ENCODE measurements around the gene GGTLC1. TPM values are rescaled to one million over a fixed set of nuclear protein-coding genes. Genes with fewer than 3 reads are reported as not detected.
A peak's percentile ranks its signal among the peaks of the same experiment; 100 is the strongest.

Gene GGTLC1
- total RNA-seq, 2 donors from 2014 or later, result not detected

GRCh38 chr20:23974966-23975365 lies 13.6 kb downstream of the GGTLC1 start:
- intact Hi-C loops (cut with DNase I, micrococcal nuclease), result no loop called here

GRCh38 chr20:23971310-23971709 lies 17.3 kb downstream of the GGTLC1 start:
- DNase-seq (no peak), ATAC-seq (no peak)
- intact Hi-C loops (cut with DNase I, micrococcal nuclease), result no loop called here

More at GRCh38 chr20:23974966-23975365, 13.6 kb downstream of the GGTLC1 start:
- ATAC-seq, result no peak
- DNase-seq, result no peak

- intact Hi-C loops (cut with DNase I, micrococcal nuclease), result no loop called here
- ATAC-seq (no peak), DNase-seq (no peak)
Observed at GRCh38 chr20:23970049-23970448, 18.5 kb downstream of the GGTLC1 start.

GRCh38 chr20:23967616-23967979 lies 21.0 kb downstream of the GGTLC1 start:
- DNase-seq, result no peak
- intact Hi-C loops (cut with DNase I, micrococcal nuclease), result no loop called here
- ATAC-seq, result no peak

- intact Hi-C loops (cut with DNase I, micrococcal nuclease), result no loop called here
- no peak for ATAC-seq
- DNase-seq, result no peak
Observed at GRCh38 chr20:23966927-23967615, 21.5 kb downstream of the GGTLC1 start.

GRCh38 chr20:23966298-23966697 lies 22.3 kb downstream of the GGTLC1 start:
- ATAC-seq, result no peak
- intact Hi-C loops (cut with DNase I, micrococcal nuclease), result no loop called here
- DNase-seq, result no peak

GRCh38 chr20:23963941-23964340 lies 24.6 kb downstream of the GGTLC1 start:
- DNase-seq (no peak), ATAC-seq (no peak)
- intact Hi-C loops (cut with DNase I, micrococcal nuclease), result no loop called here

GRCh38 chr20:23962272-23962671 lies 26.3 kb downstream of the GGTLC1 start:
- no peak for DNase-seq
- no peak for ATAC-seq
- intact Hi-C loops (cut with DNase I, micrococcal nuclease), result no loop called here

GRCh38 chr20:23959054-23959453 lies 29.5 kb downstream of the GGTLC1 start:
- DNase-seq, result no peak
- ATAC-seq, result no peak
- intact Hi-C loops (cut with DNase I, micrococcal nuclease), result no loop called here

GRCh38 chr20:23955896-23956295 lies 32.7 kb downstream of the GGTLC1 start:
- intact Hi-C loops (cut with DNase I, micrococcal nuclease), result no loop called here

GRCh38 chr20:23954008-23954745 lies 34.4 kb downstream of the GGTLC1 start:
- DNase-seq (no peak), ATAC-seq (no peak)
- intact Hi-C loops (cut with DNase I, micrococcal nuclease), result no loop called here

More at GRCh38 chr20:23955896-23956295, 32.7 kb downstream of the GGTLC1 start:
- no peak for ATAC-seq
- DNase-seq, result no peak

GRCh38 chr20:23946206-23946605 lies 42.4 kb downstream of the GGTLC1 start:
- intact Hi-C loops (cut with DNase I, micrococcal nuclease), result no loop called here
- DNase-seq, result no peak
- no peak for ATAC-seq

- intact Hi-C loops (cut with DNase I, micrococcal nuclease), result no loop called here
- DNase-seq, result no peak
- ATAC-seq, result no peak
Observed at GRCh38 chr20:23943304-23943703, 45.3 kb downstream of the GGTLC1 start.

GRCh38 chr20:23939641-23940040 lies 48.9 kb downstream of the GGTLC1 start:
- intact Hi-C loops (cut with DNase I, micrococcal nuclease), result no loop called here
- DNase-seq, result no peak
- no peak for ATAC-seq

GRCh38 chr20:23939063-23939462 lies 49.5 kb downstream of the GGTLC1 start:
- intact Hi-C loops (cut with DNase I, micrococcal nuclease), result no loop called here
- no peak for ATAC-seq

GRCh38 chr20:23938118-23938438 lies 50.5 kb downstream of the GGTLC1 start:
- no peak for DNase-seq
- no peak for ATAC-seq
- intact Hi-C loops (cut with DNase I, micrococcal nuclease), result no loop called here

More at GRCh38 chr20:23939063-23939462, 49.5 kb downstream of the GGTLC1 start:
- no peak for DNase-seq

- peak in 1 of 2 donors; percentile 42 for DNase-seq
- intact Hi-C loops (cut with DNase I, micrococcal nuclease), result no loop called here
Observed at GRCh38 chr20:23937303-23938117, 51.1 kb downstream of the GGTLC1 start.

More at GRCh38 chr20:23937303-23938117, 51.1 kb downstream of the GGTLC1 start:
- peak; percentile 68 for ATAC-seq

All from left colon (tissue), 2 donors.